BE2C (cell line): ENCODE measurements around the gene RPS23.

Experiments
- DNase-seq: peaks from one replicate; pipeline ENCODE4 v3.0.0-alpha.2; 2020
- H3K27me3 ChIP-seq: fragments of 250-450 bp; sonication (Bioruptor Pico); 2 replicates; pipeline ENCODE4 v1.5.1; 2020; ENCODE audit warnings: mild to moderate bottlenecking
- H3K36me3 ChIP-seq: fragments of 250-450 bp; sonication (Bioruptor Pico); 2 replicates; pipeline ENCODE4 v1.5.1; 2020; ENCODE audit warnings: mild to moderate bottlenecking
- H3K4me1 ChIP-seq: fragments of 250-450 bp; sonication (Bioruptor Pico); 2 replicates; pipeline ENCODE4 v1.5.1; 2020
- H3K4me3 ChIP-seq: 2 replicates; pipeline ENCODE4 v1.5.1; 2011; ENCODE audit warnings: low read depth, low read length
- H3K9me3 ChIP-seq: fragments of 250-450 bp; sonication (Bioruptor Pico); 2 replicates; pipeline ENCODE4 v1.5.1; 2020
- CTCF ChIP-seq: IDR thresholded peaks from 2 replicates; pipeline ENCODE4 v1.5.1; 2012; ENCODE audit warnings: mild to moderate bottlenecking, low read depth, low read length

Gene RPS23

GRCh38 chr5:82285206-82285605 lies 7.1 kb upstream of the RPS23 start:
- TF ChIP-seq CTCF, result no peak
- Histone ChIP-seq H3K27me3 (no peaks in the 10 kb centered on the region), H3K4me1 (no peaks in the 10 kb centered on the region), H3K36me3 (no peaks in the 10 kb centered on the region), H3K9me3 (no peaks in the 10 kb centered on the region), H3K4me3 (no peak overlapping the region)
- DNase-seq, result no peak

GRCh38 chr5:82283893-82284292 lies 5.7 kb upstream of the RPS23 start:
- no peak overlapping the region for H3K4me3 ChIP-seq
- TF ChIP-seq CTCF, result no peak
- no peaks in the 10 kb centered on the region for H3K4me1 ChIP-seq
- DNase-seq, result no peak
- H3K9me3 ChIP-seq, result no peaks in the 10 kb centered on the region
- no peaks in the 10 kb centered on the region for H3K36me3 ChIP-seq
- no peaks in the 10 kb centered on the region for H3K27me3 ChIP-seq

- Histone ChIP-seq H3K4me1 (no peaks in the 10 kb centered on the region), H3K27me3 (no peaks in the 10 kb centered on the region), H3K9me3 (no peaks in the 10 kb centered on the region), H3K36me3 (peaks cover 40% of the 10 kb centered on the region), H3K4me3 (peak overlapping the region; percentile 98)
- DNase-seq, result no peak
- no peak for TF ChIP-seq CTCF
These were observed 687 bp upstream of the RPS23 start for GRCh38 chr5:82278711-82279370.

- no peak for TF ChIP-seq CTCF
- Histone ChIP-seq H3K27me3 (no peaks in the 10 kb centered on the region), H3K4me1 (no peaks in the 10 kb centered on the region), H3K36me3 (peaks cover 45% of the 10 kb centered on the region), H3K4me3 (peak overlapping the region; percentile 98), H3K9me3 (no peaks in the 10 kb centered on the region)
- no peak for DNase-seq
These were observed 554 bp downstream of the RPS23 start for GRCh38 chr5:82277613-82277986.

GRCh38 chr5:82276800-82277612 lies 1.1 kb downstream of the RPS23 start:
- DNase-seq, result no peak
- Histone ChIP-seq H3K36me3 (peaks cover 45% of the 10 kb centered on the region), H3K4me3 (peak overlapping the region; percentile 98), H3K9me3 (no peaks in the 10 kb centered on the region), H3K27me3 (no peaks in the 10 kb centered on the region), H3K4me1 (no peaks in the 10 kb centered on the region)
- no peak for TF ChIP-seq CTCF

- H3K4me3 ChIP-seq, result no peak overlapping the region
- H3K36me3 ChIP-seq, result peaks cover 45% of the 10 kb centered on the region
- DNase-seq, result no peak
- H3K9me3 ChIP-seq, result no peaks in the 10 kb centered on the region
- TF ChIP-seq CTCF, result no peak
- no peaks in the 10 kb centered on the region for H3K27me3 ChIP-seq
- no peaks in the 10 kb centered on the region for H3K4me1 ChIP-seq
These were observed 2.9 kb downstream of the RPS23 start for GRCh38 chr5:82275216-82275664.
